Osteocyte (in vitro differentiated cells): ENCODE measurements around the gene RPL26. TPM values are rescaled to one million over a fixed set of nuclear protein-coding genes. Genes with fewer than 3 reads are reported as not detected.
A peak's percentile ranks its signal among the peaks of the same experiment; 100 is the strongest.

ENCODE experiments used
- DNase-seq: peaks from one replicate; pipeline ENCODE4 v3.0.0; 2021; ENCODE audit warnings: mixed read lengths; ENCODE audit not compliant: unreplicated experiment; ENCODE audit errors: extremely low spot score
- H3K27ac Mint-ChIP-seq: one replicate; pipeline ENCODE4 v1.8.0; 2021; ENCODE audit warnings: mild to moderate bottlenecking, mixed read lengths; ENCODE audit not compliant: unreplicated experiment
- H3K27me3 Mint-ChIP-seq: one replicate; pipeline ENCODE4 v1.8.0; 2021; ENCODE audit warnings: mixed read lengths; ENCODE audit not compliant: unreplicated experiment
- H3K36me3 Mint-ChIP-seq: one replicate; pipeline ENCODE4 v1.8.0; 2021; ENCODE audit warnings: mixed read lengths; ENCODE audit not compliant: unreplicated experiment
- H3K4me1 Mint-ChIP-seq: one replicate; pipeline ENCODE4 v1.8.0; 2021; ENCODE audit warnings: mixed read lengths; ENCODE audit not compliant: unreplicated experiment
- H3K4me3 Mint-ChIP-seq: one replicate; pipeline ENCODE4 v1.8.0; 2021; ENCODE audit warnings: mild to moderate bottlenecking, moderate library complexity, mixed read lengths; ENCODE audit not compliant: unreplicated experiment
- H3K9me3 Mint-ChIP-seq: one replicate; pipeline ENCODE4 v1.8.0; 2021; ENCODE audit warnings: mixed read lengths; ENCODE audit not compliant: unreplicated experiment
- total RNA-seq: library from RNA; stranded (reverse); gene quantifications from 2 replicates; pipeline ENCODE4 v1.2.1, GENCODE V29; 2021
- TF ChIP-seq, protein P1 (sequence below): fragments of 200-600 bp; sonication (generic); IDR thresholded peaks from 2 replicates; pipeline ENCODE4 v1.5.0; 2021; ENCODE audit warnings: antibody characterized with exemption, mild to moderate bottlenecking, moderate library complexity

The RPL26 gene
- total RNA-seq, 1 donor from 2014 or later = 1,654 TPM

DNA sequence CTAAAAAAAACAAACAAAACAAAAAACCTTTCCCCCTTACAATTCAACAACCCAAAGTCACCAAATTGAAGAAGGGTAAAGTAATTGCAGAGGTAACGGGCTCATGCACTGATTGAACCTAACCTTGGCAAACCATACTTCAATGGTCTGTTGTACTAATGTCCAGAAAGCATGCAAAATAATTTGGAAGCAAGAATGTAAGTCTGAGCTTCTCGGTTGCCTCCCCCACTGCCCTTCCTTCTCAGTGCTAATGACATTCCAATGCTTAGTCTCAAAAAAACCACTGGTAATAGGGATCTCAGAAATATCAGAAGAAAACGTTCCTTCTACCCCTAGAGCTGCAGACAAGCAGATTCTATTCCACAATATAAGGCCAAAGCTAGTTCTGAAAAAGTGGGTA is 22.2 kb downstream of the RPL26 start:
- Mint-ChIP-seq H3K27ac (peak overlapping the region; percentile 67), H3K4me1 (peaks cover 29% of the 10 kb centered on the region), H3K36me3 (peaks cover 2% of the 10 kb centered on the region), H3K9me3 (peaks cover 3% of the 10 kb centered on the region), H3K27me3 (no peaks in the 10 kb centered on the region), H3K4me3 (no peak overlapping the region)
- DNase-seq = no peak
- TF ChIP-seq, protein P1, sequence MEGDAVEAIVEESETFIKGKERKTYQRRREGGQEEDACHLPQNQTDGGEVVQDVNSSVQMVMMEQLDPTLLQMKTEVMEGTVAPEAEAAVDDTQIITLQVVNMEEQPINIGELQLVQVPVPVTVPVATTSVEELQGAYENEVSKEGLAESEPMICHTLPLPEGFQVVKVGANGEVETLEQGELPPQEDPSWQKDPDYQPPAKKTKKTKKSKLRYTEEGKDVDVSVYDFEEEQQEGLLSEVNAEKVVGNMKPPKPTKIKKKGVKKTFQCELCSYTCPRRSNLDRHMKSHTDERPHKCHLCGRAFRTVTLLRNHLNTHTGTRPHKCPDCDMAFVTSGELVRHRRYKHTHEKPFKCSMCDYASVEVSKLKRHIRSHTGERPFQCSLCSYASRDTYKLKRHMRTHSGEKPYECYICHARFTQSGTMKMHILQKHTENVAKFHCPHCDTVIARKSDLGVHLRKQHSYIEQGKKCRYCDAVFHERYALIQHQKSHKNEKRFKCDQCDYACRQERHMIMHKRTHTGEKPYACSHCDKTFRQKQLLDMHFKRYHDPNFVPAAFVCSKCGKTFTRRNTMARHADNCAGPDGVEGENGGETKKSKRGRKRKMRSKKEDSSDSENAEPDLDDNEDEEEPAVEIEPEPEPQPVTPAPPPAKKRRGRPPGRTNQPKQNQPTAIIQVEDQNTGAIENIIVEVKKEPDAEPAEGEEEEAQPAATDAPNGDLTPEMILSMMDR = no peak

DNA sequence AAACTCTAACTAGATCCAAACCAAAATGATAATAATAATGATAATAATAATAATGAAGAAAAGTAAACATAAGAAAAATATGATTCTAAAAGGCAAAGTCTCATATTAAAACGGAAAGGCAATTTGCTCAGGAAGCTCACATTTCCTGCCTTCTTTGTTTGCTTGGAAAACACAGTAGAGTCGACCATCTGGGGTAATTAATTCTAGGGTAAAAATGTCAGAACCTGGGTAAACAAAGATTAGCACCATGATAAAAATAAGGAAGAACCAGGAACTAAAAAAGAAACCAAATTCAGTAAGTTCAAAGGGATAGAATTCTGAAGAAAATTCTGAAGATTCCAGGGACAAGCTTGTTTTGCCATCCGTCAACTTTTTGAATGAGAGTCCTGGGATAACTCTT is 22.7 kb downstream of the RPL26 start:
- no peaks in the 10 kb centered on the region for H3K27me3 Mint-ChIP-seq
- TF ChIP-seq, protein P1 = no peak
- DNase-seq = no peak
- H3K9me3 Mint-ChIP-seq = peaks cover 3% of the 10 kb centered on the region
- peaks cover 24% of the 10 kb centered on the region for H3K4me1 Mint-ChIP-seq
- no peak overlapping the region for H3K4me3 Mint-ChIP-seq
- peaks cover 2% of the 10 kb centered on the region for H3K36me3 Mint-ChIP-seq
- H3K27ac Mint-ChIP-seq = peak overlapping the region; percentile 84

DNA sequence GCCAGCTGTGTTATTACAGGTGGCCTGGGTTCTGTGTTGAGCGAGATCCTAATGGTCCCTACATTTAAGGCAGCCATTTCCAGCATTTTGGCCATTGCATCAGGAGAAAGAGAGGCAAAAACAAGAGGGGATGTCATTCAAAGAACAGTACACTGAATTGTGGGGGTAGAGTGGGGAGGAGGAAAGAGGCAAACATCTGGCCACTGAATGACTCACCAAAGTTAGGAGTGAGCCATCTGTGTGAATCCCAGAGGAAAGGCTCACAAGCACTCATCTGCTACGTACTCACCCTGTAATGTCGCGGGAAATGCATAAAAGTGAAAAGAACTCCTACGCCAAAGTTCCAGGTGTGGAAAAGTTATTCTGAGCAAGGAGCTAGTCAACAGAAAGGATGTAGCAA is 23.2 kb downstream of the RPL26 start:
- Mint-ChIP-seq H3K27me3 (no peaks in the 10 kb centered on the region), H3K9me3 (peaks cover 3% of the 10 kb centered on the region), H3K4me1 (peaks cover 21% of the 10 kb centered on the region), H3K27ac (peak overlapping the region; percentile 84), H3K4me3 (peak overlapping the region; percentile 36), H3K36me3 (peaks cover 2% of the 10 kb centered on the region)
- TF ChIP-seq, protein P1 = no peak
- DNase-seq = no peak

DNA sequence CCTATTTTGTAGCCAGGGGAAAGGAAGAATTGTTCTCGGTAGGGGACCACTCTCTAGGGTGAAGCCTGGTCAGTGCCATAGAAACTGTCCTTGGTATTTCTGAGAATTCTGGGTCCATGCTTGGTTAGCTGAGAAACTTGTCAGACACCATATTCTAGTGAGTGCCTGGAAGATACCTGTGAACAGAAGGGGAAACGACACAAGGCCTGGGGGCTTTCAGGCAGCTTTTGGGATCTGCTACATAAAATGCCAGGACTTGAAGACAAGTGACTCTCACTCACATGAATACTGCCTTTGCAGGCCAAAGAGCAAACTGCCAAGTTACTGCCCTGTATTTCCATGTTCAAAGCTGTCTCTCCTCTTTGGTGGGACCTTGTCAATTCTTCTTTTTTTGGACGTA is 25.1 kb downstream of the RPL26 start:
- DNase-seq = no peak
- no peaks in the 10 kb centered on the region for H3K27me3 Mint-ChIP-seq
- TF ChIP-seq, protein P1 = no peak
- H3K4me1 Mint-ChIP-seq = peaks cover 21% of the 10 kb centered on the region
- H3K36me3 Mint-ChIP-seq = no peaks in the 10 kb centered on the region
- H3K9me3 Mint-ChIP-seq = peaks cover 3% of the 10 kb centered on the region
- H3K4me3 Mint-ChIP-seq = no peak overlapping the region
- no peak overlapping the region for H3K27ac Mint-ChIP-seq

DNA sequence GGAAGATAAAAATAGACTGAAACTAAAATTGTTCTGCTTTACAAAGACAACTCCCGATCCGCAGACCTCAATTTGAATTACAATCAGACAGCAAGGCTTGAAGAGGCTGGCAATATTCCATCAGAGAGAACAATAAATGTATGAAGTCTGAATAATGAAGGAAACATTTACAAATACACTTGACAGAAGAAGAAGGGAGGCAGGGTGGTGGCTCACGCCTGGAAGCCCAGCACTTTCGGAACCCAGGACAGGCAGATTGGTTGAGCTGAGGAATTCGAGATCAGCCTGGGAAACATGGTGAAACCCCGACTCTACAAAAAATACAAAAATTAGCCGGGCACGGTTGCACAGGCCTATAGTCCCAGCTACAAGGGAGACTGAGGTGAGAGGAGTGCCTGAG is 28.8 kb downstream of the RPL26 start:
- Mint-ChIP-seq H3K4me3 (no peak overlapping the region), H3K4me1 (no peaks in the 10 kb centered on the region), H3K9me3 (peaks cover 3% of the 10 kb centered on the region), H3K27me3 (peaks cover 3% of the 10 kb centered on the region), H3K36me3 (no peaks in the 10 kb centered on the region), H3K27ac (no peak overlapping the region)
- no peak for DNase-seq
- TF ChIP-seq, protein P1 = no peak
